PC-3 (cell line): ENCODE data around the gene SP100. TPM values are rescaled to one million over a fixed set of nuclear protein-coding genes. Genes with fewer than 3 reads are reported as not detected.

ENCODE experiments used
- ATAC-seq: fragments of 200-7000 bp; cut with Tn5 transposase; 2 replicates; pipeline ENCODE4 v1.9.1; 2020; ENCODE audit warnings: mild to moderate bottlenecking, moderate library complexity
- BruUV-seq: library from RNA; stranded (reverse); fragments of 400-500 nt; replicated peaks from 2 replicates; lab custom pipeline; 2021; lab: Mats Ljungman, UMichigan
- CTCF ChIA-PET: fragments of 300-600 bp; sonication (Branson Sonifier 250); formaldehyde crosslinking; loops from one replicate; lab custom pipeline; 2022; ENCODE audit warnings: antibody characterized with exemption; lab: Charles Lee
- POLR2A ChIA-PET: fragments of 300-600 bp; sonication (Branson Sonifier 250); formaldehyde crosslinking; loops from one replicate; lab custom pipeline; 2022; ENCODE audit warnings: antibody characterized with exemption; ENCODE audit not compliant: unreplicated experiment; lab: Charles Lee
- DNase-seq: peaks from one replicate; pipeline ENCODE4 v3.0.0-alpha.2; 2015
- H2AFZ ChIP-seq: fragments of 300-600 bp; sonication (generic); 2 replicates; pipeline ENCODE4 v1.6.0; 2016; ENCODE audit warnings: antibody characterized with exemption, low read length
- H3F3A ChIP-seq: fragments of 300-600 bp; sonication (generic); one replicate; pipeline ENCODE4 v1.6.0; 2017; ENCODE audit warnings: antibody characterized with exemption, low read length, control low read depth, mild to moderate bottlenecking; ENCODE audit not compliant: unreplicated experiment
- H3K27ac ChIP-seq: fragments of 300-600 bp; sonication (generic); 2 replicates; pipeline ENCODE4 v1.5.1; 2016; ENCODE audit warnings: mild to moderate bottlenecking, low read length
- H3K27me3 ChIP-seq: fragments of 300-600 bp; sonication (generic); 2 replicates; pipeline ENCODE4 v1.6.1; 2016; ENCODE audit warnings: low read length, mixed read lengths
- H3K36me3 ChIP-seq: fragments of 300-600 bp; sonication (generic); 2 replicates; pipeline ENCODE4 v1.6.1; 2016; ENCODE audit warnings: low read depth, mixed run types, low read length, mixed read lengths
- H3K4me1 ChIP-seq: fragments of 300-600 bp; sonication (generic); 2 replicates; pipeline ENCODE4 v1.5.1; 2016; ENCODE audit warnings: low read length; ENCODE audit not compliant: insufficient read depth
- H3K4me2 ChIP-seq: fragments of 300-600 bp; sonication (generic); 2 replicates; pipeline ENCODE4 v1.6.0; 2016; ENCODE audit warnings: low read length
- H3K4me3 ChIP-seq: fragments of 300-600 bp; sonication (generic); 2 replicates; pipeline ENCODE4 v1.5.1; 2016; ENCODE audit warnings: mild to moderate bottlenecking, low read length, mixed read lengths
- H3K79me2 ChIP-seq: fragments of 300-600 bp; sonication (generic); 2 replicates; pipeline ENCODE4 v1.6.1; 2017; ENCODE audit warnings: low read length, mixed read lengths
- H3K9ac ChIP-seq: fragments of 300-600 bp; sonication (generic); 2 replicates; pipeline ENCODE4 v1.6.0; 2016; ENCODE audit warnings: mild to moderate bottlenecking, low read length
- H3K9me2 ChIP-seq: fragments of 300-600 bp; sonication (generic); replicated peaks from 2 replicates; pipeline ENCODE4 v1.6.1; 2016; ENCODE audit warnings: mixed run types, low read length, mixed read lengths
- H3K9me3 ChIP-seq: fragments of 300-600 bp; sonication (generic); 2 replicates; pipeline ENCODE4 v1.6.1; 2016; ENCODE audit warnings: low read length, mixed read lengths
- H4K20me1 ChIP-seq: fragments of 300-600 bp; sonication (generic); 2 replicates; pipeline ENCODE4 v1.6.1; 2016; ENCODE audit warnings: low read length, mixed read lengths
- CTCF ChIP-seq: fragments of 300-600 bp; sonication (generic); conservative IDR thresholded peaks from 2 replicates; pipeline ENCODE4 v1.5.1; 2017; ENCODE audit warnings: antibody characterized with exemption, low read depth, mild to moderate bottlenecking, low read length
- EZH2 ChIP-seq: fragments of 300-600 bp; sonication (generic); IDR thresholded peaks from one replicate; pipeline ENCODE4 v1.6.1; 2017; ENCODE audit warnings: antibody characterized with exemption, mild to moderate bottlenecking, low read length; ENCODE audit not compliant: unreplicated experiment
- EZH2phosphoT487 ChIP-seq: fragments of 300-600 bp; sonication (generic); IDR thresholded peaks from 2 replicates; pipeline ENCODE4 v1.6.1; 2018; ENCODE audit warnings: mild to moderate bottlenecking, antibody characterized with exemption, low read length, borderline replicate concordance
- intact Hi-C: fragments of 100-400 bp; cut with micrococcal nuclease; formaldehyde crosslinking; loops from 2 replicates; pipeline ENCODE4 v1.9.0; 2023
- total RNA-seq: library from RNA; depleted of rRNA; stranded (reverse); fragments of >200 nt; gene quantifications from 2 replicates; pipeline ENCODE4 v1.2.3, GENCODE V29; 2014

Gene SP100
- total RNA-seq, 1 experiment from 2014 or later: 49.8 TPM

- Histone ChIP-seq H3K27me3 (no peaks in the 10 kb centered on the region), H3K79me2 (no peaks in the 10 kb centered on the region), H3K4me2 (peak overlapping the region; percentile 19), H3K9me2 (no peaks in the 10 kb centered on the region), H3K9ac (peak overlapping the region; percentile 51), H2AFZ (peak overlapping the region; percentile 42; the same call in 1 of the 2 replicates), H3K4me3 (no peak overlapping the region), H3K9me3 (no peaks in the 10 kb centered on the region), H3K4me1 (peaks cover 12% of the 10 kb centered on the region), H3K27ac (peak overlapping the region; percentile 88), H4K20me1 (no peaks in the 10 kb centered on the region), H3K36me3 (no peaks in the 10 kb centered on the region), H3F3A (no peaks in the 10 kb centered on the region)
- no TSS peak for BruUV-seq
- POLR2A ChIA-PET: no interaction called here
- DNase-seq (peak; percentile 83), ATAC-seq (peak; percentile 81)
- CTCF ChIA-PET: no interaction called here
- intact Hi-C loops: no loop called here
- TF ChIP-seq CTCF: no peak
- TF ChIP-seq EZH2: no peak
- TF ChIP-seq EZH2phosphoT487: no peak
Measured at GRCh38 chr2:230578106-230578505, 162.1 kb downstream of the SP100 start.

GRCh38 chr2:230582851-230583283 is 166.9 kb downstream of the SP100 start:
- BruUV-seq: no TSS peak
- POLR2A ChIA-PET: no interaction called here

More at GRCh38 chr2:230582851-230583283, 166.9 kb downstream of the SP100 start:
- Histone ChIP-seq H3K9me2 (no peaks in the 10 kb centered on the region), H3K79me2 (no peaks in the 10 kb centered on the region), H3F3A (no peaks in the 10 kb centered on the region), H2AFZ (no peak overlapping the region), H3K9ac (no peak overlapping the region; the same call in 1 of the 2 replicates), H3K4me3 (no peak overlapping the region), H3K4me2 (no peak overlapping the region), H3K9me3 (no peaks in the 10 kb centered on the region), H3K36me3 (no peaks in the 10 kb centered on the region), H4K20me1 (no peaks in the 10 kb centered on the region), H3K27ac (peak overlapping the region; percentile 53), H3K4me1 (peaks cover 16% of the 10 kb centered on the region), H3K27me3 (no peaks in the 10 kb centered on the region)
- TF ChIP-seq EZH2phosphoT487: no peak
- no peak for TF ChIP-seq CTCF
- TF ChIP-seq EZH2: no peak
- intact Hi-C loops: no loop called here
- DNase-seq (peak; percentile 73), ATAC-seq (peak; percentile 66)
- CTCF ChIA-PET: no interaction called here
